Activated T-cell treated with anti-CD3 and anti-CD28 coated beads, Interleukin-2, amount 50 U/mL, for 72 hours (primary cell): Measurements from ENCODE around the gene LRRC4C. TPM values are rescaled to one million over a fixed set of nuclear protein-coding genes. Genes with fewer than 3 reads are reported as not detected.
"Not testable (repeated sequence)": the region's sequence is repeated elsewhere in the genome, so short reads cannot be mapped to it uniquely, and the experiment has no call there.

Source experiments
- ATAC-seq, 2 donors: fragments of 150-1000 bp; cut with Tn5 transposase; replicated peaks in 1 of 2; 2 replicates each; pipeline ENCODE4 v1.10.0; 2021; ENCODE audit warnings: moderate library complexity in 2 of 2, mild to moderate bottlenecking in 1 of 2
- DNase-seq, 2 donors: peaks; one replicate each; pipeline ENCODE4 v3.0.0; 2021 to 2022; ENCODE audit warnings: mixed read lengths in 1 of 2
- H3K27ac Mint-ChIP-seq: one replicate; pipeline ENCODE4 v1.8.0; 2022; ENCODE audit warnings: mild to moderate bottlenecking, moderate library complexity, mixed read lengths
- H3K27me3 Mint-ChIP-seq: one replicate; pipeline ENCODE4 v1.8.0; 2022; ENCODE audit warnings: low read depth, mixed read lengths
- H3K36me3 Mint-ChIP-seq, 2 donors: one replicate each; pipeline ENCODE4 v1.8.0; 2022; ENCODE audit warnings: mixed read lengths in 2 of 2, mild to moderate bottlenecking in 1 of 2; ENCODE audit not compliant: insufficient read depth in 2 of 2
- H3K4me1 Mint-ChIP-seq: one replicate; pipeline ENCODE4 v1.8.0; 2022; ENCODE audit warnings: low read depth, mixed read lengths
- H3K4me3 Mint-ChIP-seq, 2 donors: one replicate each; pipeline ENCODE4 v1.8.0; 2022; ENCODE audit warnings: mild to moderate bottlenecking in 2 of 2, mixed read lengths in 2 of 2, moderate library complexity in 2 of 2
- H3K9me3 Mint-ChIP-seq, 2 donors: one replicate each; pipeline ENCODE4 v1.8.0; 2022; ENCODE audit warnings: mixed read lengths in 2 of 2
- total RNA-seq, 2 donors: library from RNA; stranded (reverse); gene quantifications; one replicate each; pipeline ENCODE4 v1.2.3, GENCODE V29; 2022

The LRRC4C gene
- total RNA-seq, 2 donors from 2014 or later: not detected

GRCh38 chr11:40223596-40224330 is 1235.7 kb downstream of the LRRC4C start:
- ATAC-seq (no peak), DNase-seq (no peak)
- no peak overlapping the region for H3K27ac Mint-ChIP-seq
- H3K4me1 Mint-ChIP-seq: no peaks in the 10 kb centered on the region
- H3K9me3 Mint-ChIP-seq: peaks cover 13% of the 10 kb centered on the region in 2 donors
- no peak overlapping the region for H3K4me3 Mint-ChIP-seq
- no peaks in the 10 kb centered on the region for H3K27me3 Mint-ChIP-seq
- no peaks in the 10 kb centered on the region for H3K36me3 Mint-ChIP-seq

DNA sequence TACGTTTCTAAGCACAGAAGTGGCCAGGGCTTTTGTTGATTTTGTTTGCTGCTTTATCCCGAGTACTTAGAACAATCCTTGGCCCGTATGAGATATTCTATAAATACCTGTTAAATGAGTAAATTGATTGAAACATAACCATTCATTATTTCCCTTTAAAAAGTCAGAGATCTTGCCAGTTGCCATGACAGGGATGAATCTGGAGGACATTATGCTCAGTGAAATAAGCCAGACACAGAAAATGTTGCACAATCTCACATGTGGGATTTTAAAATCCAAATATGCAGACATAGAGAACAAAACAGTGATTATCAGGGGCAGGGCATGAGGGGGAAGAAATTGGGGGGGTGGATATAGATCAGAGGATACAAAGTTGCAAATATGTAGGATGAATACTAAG is 1240.1 kb downstream of the LRRC4C start:
- DNase-seq (no peak), ATAC-seq (no peak)
- no peaks in the 10 kb centered on the region for H3K27me3 Mint-ChIP-seq
- H3K4me3 Mint-ChIP-seq: no peak overlapping the region
- peaks cover 0 to 1% of the 10 kb centered on the region in 2 donors for H3K36me3 Mint-ChIP-seq
- no peak overlapping the region for H3K27ac Mint-ChIP-seq
- no peaks in the 10 kb centered on the region for H3K4me1 Mint-ChIP-seq
- peaks cover 17% of the 10 kb centered on the region in 2 donors for H3K9me3 Mint-ChIP-seq

GRCh38 chr11:40215556-40215955 is 1243.9 kb downstream of the LRRC4C start:
- no peaks in the 10 kb centered on the region for H3K27me3 Mint-ChIP-seq
- no peak overlapping the region for H3K4me3 Mint-ChIP-seq
- no peaks in the 10 kb centered on the region for H3K4me1 Mint-ChIP-seq
- DNase-seq (no peak), ATAC-seq (no peak)
- H3K36me3 Mint-ChIP-seq: peaks cover 0 to 1% of the 10 kb centered on the region in 2 donors
- H3K9me3 Mint-ChIP-seq: peaks cover 13 to 15% of the 10 kb centered on the region in 2 donors
- no peak overlapping the region for H3K27ac Mint-ChIP-seq

DNA sequence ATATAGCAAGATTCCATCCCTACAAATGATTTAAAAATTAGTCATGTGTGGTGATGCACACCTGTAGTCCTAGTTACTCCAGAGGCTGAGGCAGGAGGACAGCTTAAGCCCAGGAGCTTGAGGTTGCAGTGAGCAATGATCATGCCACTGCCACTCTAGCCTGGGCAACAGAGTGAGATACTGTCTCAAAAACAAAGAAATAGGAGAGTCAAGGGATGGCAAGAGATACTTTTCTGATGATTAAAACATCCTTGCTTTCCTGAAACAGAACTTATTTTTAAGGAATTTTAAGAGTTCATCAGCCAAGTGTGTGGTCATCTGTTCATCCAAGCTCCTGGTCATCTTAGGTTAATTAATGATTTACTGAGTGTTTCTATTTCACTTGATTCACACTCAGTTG is 1252.0 kb downstream of the LRRC4C start:
- ATAC-seq (no peak), DNase-seq (no peak)
- Mint-ChIP-seq H3K27ac (no peak overlapping the region), H3K36me3 (no peaks in the 10 kb centered on the region), H3K4me1 (no peaks in the 10 kb centered on the region), H3K9me3 (peaks cover 6 to 7% of the 10 kb centered on the region in 2 donors), H3K27me3 (no peaks in the 10 kb centered on the region), H3K4me3 (no peak overlapping the region)

DNA sequence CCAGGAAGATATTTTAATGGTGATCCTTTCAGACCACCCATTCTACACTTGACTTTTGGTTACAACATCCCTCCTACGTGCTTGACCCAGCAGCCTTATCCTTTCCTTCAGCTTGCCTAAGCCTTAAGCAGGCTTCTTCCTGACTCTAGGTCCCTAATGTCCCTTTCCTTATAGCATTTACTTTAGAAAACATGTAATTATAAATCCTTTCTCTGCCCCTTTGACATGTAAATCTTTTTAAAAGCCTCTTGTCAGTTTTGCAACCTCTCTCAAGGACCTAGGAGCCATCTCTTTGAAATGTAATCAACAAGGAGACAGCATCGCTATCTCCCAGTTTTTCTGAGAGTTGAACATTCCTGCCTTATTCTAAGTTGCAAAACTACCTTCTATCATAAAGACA is 1255.2 kb downstream of the LRRC4C start:
- Mint-ChIP-seq H3K27me3 (no peaks in the 10 kb centered on the region), H3K27ac (no peak overlapping the region), H3K4me1 (no peaks in the 10 kb centered on the region), H3K36me3 (no peaks in the 10 kb centered on the region), H3K4me3 (no peak overlapping the region), H3K9me3 (peaks cover 8% of the 10 kb centered on the region in 2 donors)
- ATAC-seq (no peak), DNase-seq (no peak)

GRCh38 chr11:40203606-40204005 is 1255.8 kb downstream of the LRRC4C start:
- DNase-seq (no peak), ATAC-seq (no peak)
- Mint-ChIP-seq H3K36me3 (no peaks in the 10 kb centered on the region), H3K9me3 (peaks cover 10% of the 10 kb centered on the region in 2 donors), H3K4me3 (no peak overlapping the region), H3K27me3 (no peaks in the 10 kb centered on the region), H3K4me1 (no peaks in the 10 kb centered on the region), H3K27ac (no peak overlapping the region)

- Mint-ChIP-seq H3K27ac (no peak overlapping the region), H3K4me3 (no peak overlapping the region), H3K27me3 (no peaks in the 10 kb centered on the region), H3K36me3 (no peaks in the 10 kb centered on the region), H3K4me1 (no peaks in the 10 kb centered on the region), H3K9me3 (peaks cover 10 to 11% of the 10 kb centered on the region in 2 donors)
- DNase-seq: no peak
- no peak for ATAC-seq
Observed at GRCh38 chr11:40202589-40203270, 1256.7 kb downstream of the LRRC4C start.

GRCh38 chr11:40192590-40192989 is 1266.9 kb downstream of the LRRC4C start:
- ATAC-seq, H3K27ac Mint-ChIP-seq, H3K27me3 Mint-ChIP-seq, H3K9me3 Mint-ChIP-seq, H3K4me1 Mint-ChIP-seq, H3K4me3 Mint-ChIP-seq, H3K36me3 Mint-ChIP-seq, DNase-seq: not testable (repeated sequence)

GRCh38 chr11:40190294-40190693 is 1269.2 kb downstream of the LRRC4C start:
- DNase-seq (no peak), ATAC-seq (no peak)
- peaks cover 5 to 6% of the 10 kb centered on the region in 2 donors for H3K9me3 Mint-ChIP-seq
- no peak overlapping the region for H3K4me3 Mint-ChIP-seq
- no peak overlapping the region for H3K27ac Mint-ChIP-seq
- no peaks in the 10 kb centered on the region for H3K4me1 Mint-ChIP-seq
- H3K36me3 Mint-ChIP-seq: peaks cover 0 to 2% of the 10 kb centered on the region in 2 donors
- no peaks in the 10 kb centered on the region for H3K27me3 Mint-ChIP-seq

- Mint-ChIP-seq H3K27me3 (no peaks in the 10 kb centered on the region), H3K36me3 (peaks cover 0 to 2% of the 10 kb centered on the region in 2 donors), H3K4me3 (no peak overlapping the region), H3K9me3 (peaks cover 5 to 6% of the 10 kb centered on the region in 2 donors), H3K4me1 (no peaks in the 10 kb centered on the region), H3K27ac (no peak overlapping the region)
- ATAC-seq: no peak
- DNase-seq: no peak
Observed at GRCh38 chr11:40188848-40189247, 1270.6 kb downstream of the LRRC4C start.

DNA sequence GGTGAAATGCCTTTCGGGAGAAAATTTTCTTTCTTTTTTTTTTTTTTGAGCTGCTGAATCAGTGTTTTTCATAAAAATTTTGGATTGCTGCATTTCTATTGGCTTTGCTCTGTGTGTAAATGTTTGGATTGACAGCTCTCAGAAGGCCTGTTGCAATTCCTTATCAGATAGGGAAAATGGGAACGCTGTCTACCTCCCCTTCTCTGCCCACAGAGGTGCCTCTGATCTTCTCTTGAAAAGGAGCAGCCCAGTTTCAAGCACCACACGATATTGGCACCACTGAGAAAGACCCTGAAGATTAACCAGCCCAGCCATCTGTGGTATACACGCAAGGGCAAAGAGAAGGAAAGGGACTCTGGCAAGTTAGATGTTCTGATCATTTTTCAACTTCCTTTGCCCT is 1272.2 kb downstream of the LRRC4C start:
- no peak overlapping the region for H3K27ac Mint-ChIP-seq
- no peak overlapping the region for H3K4me3 Mint-ChIP-seq
- ATAC-seq (no peak), DNase-seq (no peak)
- no peaks in the 10 kb centered on the region for H3K36me3 Mint-ChIP-seq
- H3K27me3 Mint-ChIP-seq: no peaks in the 10 kb centered on the region
- peaks cover 2 to 6% of the 10 kb centered on the region in 2 donors for H3K9me3 Mint-ChIP-seq
- H3K4me1 Mint-ChIP-seq: no peaks in the 10 kb centered on the region

DNA sequence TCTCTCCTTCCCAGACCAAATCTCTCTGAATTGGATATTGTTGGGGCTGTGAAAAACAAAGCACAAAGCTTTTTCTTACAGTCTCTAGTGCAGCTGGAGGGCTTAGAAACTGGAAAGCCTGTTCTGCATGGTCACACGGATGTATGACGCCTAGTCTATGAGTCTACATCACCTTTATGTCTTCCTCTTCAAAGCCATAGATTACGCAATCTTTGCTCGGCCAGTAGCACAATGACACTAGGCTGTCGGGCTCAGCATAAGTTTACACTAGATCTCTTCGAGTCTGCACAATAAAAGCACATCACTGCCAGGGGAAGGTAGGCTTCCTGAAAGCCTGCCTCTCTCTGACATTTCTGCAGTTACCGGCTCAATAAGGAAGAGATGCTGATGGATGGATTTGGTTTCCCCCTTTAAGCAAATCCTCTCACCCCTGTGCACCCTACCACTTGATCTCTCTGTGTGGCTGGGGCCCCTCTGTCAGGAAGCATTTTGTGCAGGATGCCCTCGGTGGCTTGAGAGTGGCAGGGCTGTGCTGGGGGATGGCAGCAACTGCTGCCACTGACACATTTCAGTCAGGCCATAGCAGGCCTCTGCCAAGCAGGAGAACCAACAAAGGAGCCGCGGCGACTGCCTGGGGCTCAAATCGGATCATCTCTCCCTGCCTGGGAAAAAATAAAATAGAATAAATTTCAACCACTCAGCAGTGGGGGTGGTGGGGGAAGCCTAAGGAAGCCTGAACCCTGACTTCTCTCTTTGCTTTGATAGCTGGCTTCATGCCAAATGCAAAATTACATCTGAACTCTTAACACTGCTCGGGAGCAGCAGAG is 1272.8 kb downstream of the LRRC4C start:
- H3K27ac Mint-ChIP-seq: no peak overlapping the region
- no peak overlapping the region for H3K4me3 Mint-ChIP-seq
- DNase-seq: no peak
- no peaks in the 10 kb centered on the region for H3K36me3 Mint-ChIP-seq
- H3K27me3 Mint-ChIP-seq: no peaks in the 10 kb centered on the region
- peaks cover 2 to 6% of the 10 kb centered on the region in 2 donors for H3K9me3 Mint-ChIP-seq
- no peaks in the 10 kb centered on the region for H3K4me1 Mint-ChIP-seq
- no peak for ATAC-seq

DNA sequence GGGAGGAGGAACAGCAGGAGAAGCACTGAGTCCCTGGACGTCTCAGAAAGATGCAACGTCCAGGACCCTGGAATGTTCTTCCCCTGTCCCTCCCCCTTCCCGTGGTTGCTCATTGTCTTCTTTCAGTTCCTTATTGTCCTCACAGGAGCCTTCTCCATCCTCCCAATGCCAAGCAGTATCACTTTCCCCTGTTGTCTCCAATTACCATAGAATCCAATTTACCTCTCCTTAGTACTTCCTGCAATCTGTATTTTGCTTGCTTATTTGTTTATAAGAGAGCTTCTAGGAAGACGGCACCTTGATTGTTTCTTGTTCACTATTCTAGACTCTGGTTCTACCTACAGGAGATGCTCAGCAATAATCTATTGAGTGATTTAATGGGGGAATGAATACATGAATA is 1273.7 kb downstream of the LRRC4C start:
- no peak overlapping the region for H3K4me3 Mint-ChIP-seq
- H3K4me1 Mint-ChIP-seq: no peaks in the 10 kb centered on the region
- no peak for ATAC-seq
- DNase-seq: no peak
- H3K9me3 Mint-ChIP-seq: peaks cover 2 to 6% of the 10 kb centered on the region in 2 donors
- H3K36me3 Mint-ChIP-seq: no peaks in the 10 kb centered on the region
- no peak overlapping the region for H3K27ac Mint-ChIP-seq
- no peaks in the 10 kb centered on the region for H3K27me3 Mint-ChIP-seq
